ENCODE measurements around the gene IMMP2L.

Gene IMMP2L

GRCh38 chr7:110897538-110897937, 664.8 kb downstream of the IMMP2L start:
- TF ChIP-seq REST (IDR thresholded peaks at IDR 0.05; ENCODE audit: insufficient read depth in 1 of 2, low read depth in 2 of 2, low read length in 2 of 2) = no peak
- TF ChIP-seq TAF1 (IDR thresholded peaks at IDR 0.05; ENCODE audit: borderline replicate concordance, insufficient read depth, low read length) = no peak
- TF ChIP-seq POLR2AphosphoS5 (IDR thresholded peaks at IDR 0.05; ENCODE audit: low read depth, low read length) = no peak
- TF ChIP-seq FOXP2 (optimal IDR thresholded peaks at IDR 0.05; ENCODE audit: borderline replicate concordance, extremely low read depth, extremely low read length, insufficient read depth) = no peak
- TF ChIP-seq SIN3A (IDR thresholded peaks at IDR 0.05; ENCODE audit: borderline replicate concordance, insufficient read depth, low read length) = no peak

GRCh38 chr7:110894111-110894510, 668.2 kb downstream of the IMMP2L start:
- TF ChIP-seq SIN3A (IDR thresholded peaks at IDR 0.05; ENCODE audit: borderline replicate concordance, insufficient read depth, low read length) (no peak), POLR2AphosphoS5 (IDR thresholded peaks at IDR 0.05; ENCODE audit: low read depth, low read length) (no peak), TAF1 (IDR thresholded peaks at IDR 0.05; ENCODE audit: borderline replicate concordance, insufficient read depth, low read length) (no peak), FOXP2 (optimal IDR thresholded peaks at IDR 0.05; ENCODE audit: borderline replicate concordance, extremely low read depth, extremely low read length, insufficient read depth) (no peak), REST (IDR thresholded peaks at IDR 0.05; ENCODE audit: insufficient read depth in 1 of 2, low read depth in 2 of 2, low read length in 2 of 2) (no peak)

- TF ChIP-seq TAF1 (IDR thresholded peaks at IDR 0.05; ENCODE audit: borderline replicate concordance, insufficient read depth, low read length) (no peak), FOXP2 (optimal IDR thresholded peaks at IDR 0.05; ENCODE audit: borderline replicate concordance, extremely low read depth, extremely low read length, insufficient read depth) (no peak), POLR2AphosphoS5 (IDR thresholded peaks at IDR 0.05; ENCODE audit: low read depth, low read length) (no peak), SIN3A (IDR thresholded peaks at IDR 0.05; ENCODE audit: borderline replicate concordance, insufficient read depth, low read length) (no peak), REST (IDR thresholded peaks at IDR 0.05; ENCODE audit: insufficient read depth in 1 of 2, low read depth in 2 of 2, low read length in 2 of 2) (no peak)
Measured at GRCh38 chr7:110891197-110891596, 671.1 kb downstream of the IMMP2L start.

GRCh38 chr7:110890101-110890500, 672.2 kb downstream of the IMMP2L start:
- no peak for TF ChIP-seq SIN3A (IDR thresholded peaks at IDR 0.05; ENCODE audit: borderline replicate concordance, insufficient read depth, low read length)
- no peak for TF ChIP-seq POLR2AphosphoS5 (IDR thresholded peaks at IDR 0.05; ENCODE audit: low read depth, low read length)
- no peak for TF ChIP-seq REST (IDR thresholded peaks at IDR 0.05; ENCODE audit: insufficient read depth in 1 of 2, low read depth in 2 of 2, low read length in 2 of 2)
- TF ChIP-seq FOXP2 (optimal IDR thresholded peaks at IDR 0.05; ENCODE audit: borderline replicate concordance, extremely low read depth, extremely low read length, insufficient read depth) = no peak
- no peak for TF ChIP-seq TAF1 (IDR thresholded peaks at IDR 0.05; ENCODE audit: borderline replicate concordance, insufficient read depth, low read length)

GRCh38 chr7:110889335-110889734, 673.0 kb downstream of the IMMP2L start:
- TF ChIP-seq SIN3A (IDR thresholded peaks at IDR 0.05; ENCODE audit: borderline replicate concordance, insufficient read depth, low read length) (no peak), REST (IDR thresholded peaks at IDR 0.05; ENCODE audit: insufficient read depth in 1 of 2, low read depth in 2 of 2, low read length in 2 of 2) (no peak), TAF1 (IDR thresholded peaks at IDR 0.05; ENCODE audit: borderline replicate concordance, insufficient read depth, low read length) (no peak), FOXP2 (optimal IDR thresholded peaks at IDR 0.05; ENCODE audit: borderline replicate concordance, extremely low read depth, extremely low read length, insufficient read depth) (no peak), POLR2AphosphoS5 (IDR thresholded peaks at IDR 0.05; ENCODE audit: low read depth, low read length) (no peak)
